Measurements from ENCODE around the gene MAGI1.

GRCh38 chr3:65483480-65483879 is 555.2 kb downstream of the MAGI1 start:
- no peak for TF ChIP-seq CTCF (IDR thresholded peaks at IDR 0.05)
- no peak for TF ChIP-seq POLR2A (IDR thresholded peaks at IDR 0.05)

Measured in lower leg skin (tissue), 3 donors.